Neural cell (in vitro differentiated cells): ENCODE data around the gene WDR5.

ENCODE experiments used
- EP300 ChIP-seq: fragments of 450-650 bp; conservative IDR thresholded peaks from 2 replicates; pipeline ENCODE4 v1.6.1; 2014; ENCODE audit warnings: antibody characterized with exemption, mild to moderate bottlenecking, moderate library complexity; ENCODE audit not compliant: poor library complexity, severe bottlenecking
- EZH2 ChIP-seq: fragments of 200-600, 300-800 bp; shearing (Covaris generic), sonication (generic); IDR thresholded peaks from 2 replicates; pipeline ENCODE4 v1.6.1; 2014; ENCODE audit warnings: antibody characterized with exemption, low read length, borderline replicate concordance, mild to moderate bottlenecking; ENCODE audit not compliant: insufficient read depth, poor library complexity, severe bottlenecking
- MXI1 ChIP-seq: fragments of 450-650 bp; conservative IDR thresholded peaks from 2 replicates; pipeline ENCODE4 v1.6.1; 2014; ENCODE audit warnings: antibody characterized with exemption, mild to moderate bottlenecking; ENCODE audit not compliant: poor library complexity, severe bottlenecking
- POLR2AphosphoS5 ChIP-seq: IDR thresholded peaks from 2 replicates; pipeline ENCODE4 v1.6.1; 2012
- RAD21 ChIP-seq: fragments of 450-650 bp; conservative IDR thresholded peaks from 2 replicates; pipeline ENCODE4 v1.6.1; 2014; ENCODE audit warnings: antibody characterized with exemption, mild to moderate bottlenecking, moderate library complexity
- SMC3 ChIP-seq: fragments of 450-650 bp; conservative IDR thresholded peaks from 2 replicates; pipeline ENCODE4 v1.6.1; 2014; ENCODE audit warnings: antibody characterized with exemption, mild to moderate bottlenecking, moderate library complexity; ENCODE audit not compliant: poor library complexity
- TAF1 ChIP-seq: IDR thresholded peaks from 2 replicates; pipeline ENCODE4 v1.6.1; 2012; ENCODE audit warnings: low read depth
- TF ChIP-seq, protein P1 (sequence below): fragments of 450-650 bp; IDR thresholded peaks from 2 replicates; pipeline ENCODE4 v1.5.1; 2014; ENCODE audit warnings: antibody characterized with exemption, mild to moderate bottlenecking, moderate library complexity; ENCODE audit not compliant: poor library complexity, severe bottlenecking
- TF ChIP-seq, protein P2 (sequence below): IDR thresholded peaks from 2 replicates; pipeline ENCODE4 v1.6.1; 2012; ENCODE audit warnings: borderline replicate concordance

DNA sequence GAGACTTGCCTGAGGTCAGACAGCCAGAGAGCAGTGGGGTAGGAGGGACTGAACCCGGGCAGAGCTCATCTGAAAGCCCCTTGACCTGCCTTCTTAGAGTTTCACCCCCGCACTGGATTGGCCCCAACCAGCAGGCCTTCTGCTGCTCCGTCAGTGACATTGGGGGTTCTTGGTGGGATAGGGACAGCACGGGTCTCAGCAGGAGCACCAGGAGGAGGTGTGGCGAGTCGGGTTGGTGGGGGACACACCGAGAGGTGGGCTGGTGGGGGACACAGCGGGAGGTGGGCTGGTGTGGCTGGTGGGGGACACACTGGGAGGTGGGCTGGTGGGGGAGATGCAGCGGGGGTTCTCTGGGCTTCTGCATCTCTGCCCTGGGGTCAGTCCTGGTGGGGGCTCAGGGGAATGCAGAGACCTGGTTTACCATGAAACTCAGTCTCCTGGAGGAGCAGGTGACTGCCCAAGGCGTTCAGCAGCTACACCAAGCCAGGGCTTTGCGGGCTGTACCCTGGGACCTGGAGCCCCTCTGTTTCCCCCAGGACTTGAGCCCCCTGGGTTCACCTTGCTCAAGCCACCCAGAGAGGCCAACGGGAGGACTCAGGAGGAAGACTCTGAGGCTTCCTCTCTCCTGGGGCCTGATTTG is 56.5 kb downstream of the WDR5 start:
- TF ChIP-seq, protein P1, sequence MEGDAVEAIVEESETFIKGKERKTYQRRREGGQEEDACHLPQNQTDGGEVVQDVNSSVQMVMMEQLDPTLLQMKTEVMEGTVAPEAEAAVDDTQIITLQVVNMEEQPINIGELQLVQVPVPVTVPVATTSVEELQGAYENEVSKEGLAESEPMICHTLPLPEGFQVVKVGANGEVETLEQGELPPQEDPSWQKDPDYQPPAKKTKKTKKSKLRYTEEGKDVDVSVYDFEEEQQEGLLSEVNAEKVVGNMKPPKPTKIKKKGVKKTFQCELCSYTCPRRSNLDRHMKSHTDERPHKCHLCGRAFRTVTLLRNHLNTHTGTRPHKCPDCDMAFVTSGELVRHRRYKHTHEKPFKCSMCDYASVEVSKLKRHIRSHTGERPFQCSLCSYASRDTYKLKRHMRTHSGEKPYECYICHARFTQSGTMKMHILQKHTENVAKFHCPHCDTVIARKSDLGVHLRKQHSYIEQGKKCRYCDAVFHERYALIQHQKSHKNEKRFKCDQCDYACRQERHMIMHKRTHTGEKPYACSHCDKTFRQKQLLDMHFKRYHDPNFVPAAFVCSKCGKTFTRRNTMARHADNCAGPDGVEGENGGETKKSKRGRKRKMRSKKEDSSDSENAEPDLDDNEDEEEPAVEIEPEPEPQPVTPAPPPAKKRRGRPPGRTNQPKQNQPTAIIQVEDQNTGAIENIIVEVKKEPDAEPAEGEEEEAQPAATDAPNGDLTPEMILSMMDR = no peak
- TF ChIP-seq SMC3 = no peak
- no peak for TF ChIP-seq TAF1
- no peak for TF ChIP-seq EP300
- TF ChIP-seq, protein P2, sequence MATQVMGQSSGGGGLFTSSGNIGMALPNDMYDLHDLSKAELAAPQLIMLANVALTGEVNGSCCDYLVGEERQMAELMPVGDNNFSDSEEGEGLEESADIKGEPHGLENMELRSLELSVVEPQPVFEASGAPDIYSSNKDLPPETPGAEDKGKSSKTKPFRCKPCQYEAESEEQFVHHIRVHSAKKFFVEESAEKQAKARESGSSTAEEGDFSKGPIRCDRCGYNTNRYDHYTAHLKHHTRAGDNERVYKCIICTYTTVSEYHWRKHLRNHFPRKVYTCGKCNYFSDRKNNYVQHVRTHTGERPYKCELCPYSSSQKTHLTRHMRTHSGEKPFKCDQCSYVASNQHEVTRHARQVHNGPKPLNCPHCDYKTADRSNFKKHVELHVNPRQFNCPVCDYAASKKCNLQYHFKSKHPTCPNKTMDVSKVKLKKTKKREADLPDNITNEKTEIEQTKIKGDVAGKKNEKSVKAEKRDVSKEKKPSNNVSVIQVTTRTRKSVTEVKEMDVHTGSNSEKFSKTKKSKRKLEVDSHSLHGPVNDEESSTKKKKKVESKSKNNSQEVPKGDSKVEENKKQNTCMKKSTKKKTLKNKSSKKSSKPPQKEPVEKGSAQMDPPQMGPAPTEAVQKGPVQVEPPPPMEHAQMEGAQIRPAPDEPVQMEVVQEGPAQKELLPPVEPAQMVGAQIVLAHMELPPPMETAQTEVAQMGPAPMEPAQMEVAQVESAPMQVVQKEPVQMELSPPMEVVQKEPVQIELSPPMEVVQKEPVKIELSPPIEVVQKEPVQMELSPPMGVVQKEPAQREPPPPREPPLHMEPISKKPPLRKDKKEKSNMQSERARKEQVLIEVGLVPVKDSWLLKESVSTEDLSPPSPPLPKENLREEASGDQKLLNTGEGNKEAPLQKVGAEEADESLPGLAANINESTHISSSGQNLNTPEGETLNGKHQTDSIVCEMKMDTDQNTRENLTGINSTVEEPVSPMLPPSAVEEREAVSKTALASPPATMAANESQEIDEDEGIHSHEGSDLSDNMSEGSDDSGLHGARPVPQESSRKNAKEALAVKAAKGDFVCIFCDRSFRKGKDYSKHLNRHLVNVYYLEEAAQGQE = no peak
- TF ChIP-seq MXI1 = no peak
- no peak for TF ChIP-seq POLR2AphosphoS5
- no peak for TF ChIP-seq EZH2
- TF ChIP-seq RAD21 = no peak
